Right hindlimb (tissue), 1 donor: ENCODE results near the gene CHTOP.
"Not testable (repeated sequence)": the region's sequence is repeated elsewhere in the genome, so short reads cannot be mapped to it uniquely, and the experiment has no call there.

Experiments used
- DNase-seq: peaks from one replicate; pipeline ENCODE4 v3.0.0-alpha.2; 2018

Gene CHTOP

GRCh38 chr1:153635872-153636271 is 2.0 kb downstream of the CHTOP start:
- no peak for DNase-seq

DNA sequence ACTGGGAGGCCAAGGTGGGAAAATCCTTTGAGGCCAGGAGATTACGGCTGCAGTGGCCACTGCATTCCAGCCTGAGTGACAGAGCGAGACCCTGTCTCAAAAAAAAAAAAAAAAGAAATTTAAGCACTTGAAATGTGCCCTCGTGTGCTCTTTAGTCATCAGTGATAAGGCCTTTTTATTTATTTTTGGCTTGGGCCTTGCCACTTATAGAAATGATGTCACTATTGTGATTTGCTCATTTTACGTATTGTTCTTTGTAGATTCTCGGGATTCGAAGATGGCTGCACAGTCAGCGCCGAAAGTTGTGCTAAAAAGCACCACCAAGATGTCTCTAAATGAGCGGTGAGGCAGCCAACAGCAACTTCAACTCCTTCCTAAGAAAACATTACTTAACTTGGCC is 2.4 kb downstream of the CHTOP start:
- DNase-seq, result no peak

GRCh38 chr1:153638261-153638660 is 4.4 kb downstream of the CHTOP start:
- no peak for DNase-seq

DNA sequence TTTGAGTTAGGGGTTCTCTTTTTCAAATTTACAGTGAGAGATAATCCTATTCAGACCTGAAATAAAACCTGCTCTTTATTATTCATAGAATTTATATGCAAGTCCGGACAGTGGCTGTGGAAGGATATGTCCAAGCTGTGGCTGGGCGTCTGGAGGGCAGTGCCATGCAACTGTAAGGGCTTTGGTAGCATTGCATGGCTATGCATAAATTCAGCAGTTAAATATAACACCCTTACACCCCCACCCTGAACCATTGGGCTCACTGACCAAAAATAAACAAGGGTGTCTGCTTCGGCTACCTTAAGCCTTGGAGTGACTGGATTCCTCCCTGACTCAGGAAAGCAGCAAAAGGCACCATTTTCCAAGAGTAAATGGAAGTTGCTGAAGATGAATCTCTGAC is 5.4 kb downstream of the CHTOP start:
- no peak for DNase-seq

DNA sequence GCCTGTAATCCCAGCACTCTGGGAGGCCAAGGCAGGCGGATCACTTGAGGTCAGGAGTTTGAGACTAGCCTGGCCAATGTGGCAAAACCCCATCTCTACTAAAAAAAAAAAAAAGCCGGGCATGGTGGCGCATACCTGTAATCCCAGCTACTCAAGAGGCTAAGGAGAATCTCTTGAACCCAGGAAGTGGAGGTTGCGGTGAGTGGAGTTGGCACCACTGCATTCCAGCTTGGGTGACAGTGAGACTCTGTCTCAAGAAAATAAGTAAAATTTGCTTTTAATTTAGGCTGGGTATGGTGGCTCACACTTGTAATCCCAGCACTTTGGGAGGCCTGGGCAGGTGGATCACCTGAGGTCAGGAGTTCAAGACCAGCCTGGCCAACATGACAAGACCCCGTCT is 6.3 kb downstream of the CHTOP start:
- DNase-seq, result not testable (repeated sequence)

- no peak for DNase-seq
Observed at GRCh38 chr1:153640861-153641260, 7.0 kb downstream of the CHTOP start.

GRCh38 chr1:153642161-153642560 is 8.3 kb downstream of the CHTOP start:
- no peak for DNase-seq

DNA sequence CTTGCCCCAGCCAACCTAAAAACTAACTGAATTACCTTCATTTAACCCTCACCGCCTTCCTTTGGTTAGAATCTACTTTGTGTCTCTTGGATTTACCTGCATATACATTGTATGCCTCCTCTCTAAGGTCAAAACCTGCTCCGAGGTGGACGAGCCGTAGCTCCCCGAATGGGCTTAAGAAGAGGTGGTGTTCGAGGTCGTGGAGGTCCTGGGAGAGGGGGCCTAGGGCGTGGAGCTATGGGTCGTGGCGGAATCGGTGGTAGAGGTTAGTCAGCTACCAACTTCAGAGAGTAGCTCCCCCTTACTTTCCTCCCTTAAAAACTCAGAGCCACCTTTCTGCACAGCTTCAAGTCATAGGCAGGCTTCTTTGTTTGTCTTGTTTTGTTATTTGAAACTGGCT is 9.2 kb downstream of the CHTOP start:
- no peak for DNase-seq

- no peak for DNase-seq
Observed at GRCh38 chr1:153643816-153644215, 9.9 kb downstream of the CHTOP start.

- DNase-seq, result no peak
Observed at GRCh38 chr1:153646672-153647345, 12.9 kb downstream of the CHTOP start.

DNA sequence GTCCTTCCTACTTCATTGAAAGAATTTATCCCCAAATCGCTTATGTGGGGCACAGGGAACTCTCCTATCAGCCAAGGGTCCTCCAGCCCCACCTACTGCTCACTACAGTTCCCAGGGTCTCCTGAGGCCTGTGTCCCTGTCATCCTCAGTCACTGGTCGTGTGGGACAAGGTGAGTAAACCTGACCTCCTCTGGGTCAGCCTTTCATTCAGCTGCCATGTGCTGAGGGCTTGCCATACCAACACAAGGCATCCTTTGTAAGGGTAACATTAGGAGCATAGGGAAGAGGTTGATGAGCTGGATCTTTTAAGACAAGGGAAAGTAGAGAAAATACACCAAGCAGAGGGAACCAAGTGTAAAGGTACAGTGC is 13.5 kb downstream of the CHTOP start:
- no peak for DNase-seq

DNA sequence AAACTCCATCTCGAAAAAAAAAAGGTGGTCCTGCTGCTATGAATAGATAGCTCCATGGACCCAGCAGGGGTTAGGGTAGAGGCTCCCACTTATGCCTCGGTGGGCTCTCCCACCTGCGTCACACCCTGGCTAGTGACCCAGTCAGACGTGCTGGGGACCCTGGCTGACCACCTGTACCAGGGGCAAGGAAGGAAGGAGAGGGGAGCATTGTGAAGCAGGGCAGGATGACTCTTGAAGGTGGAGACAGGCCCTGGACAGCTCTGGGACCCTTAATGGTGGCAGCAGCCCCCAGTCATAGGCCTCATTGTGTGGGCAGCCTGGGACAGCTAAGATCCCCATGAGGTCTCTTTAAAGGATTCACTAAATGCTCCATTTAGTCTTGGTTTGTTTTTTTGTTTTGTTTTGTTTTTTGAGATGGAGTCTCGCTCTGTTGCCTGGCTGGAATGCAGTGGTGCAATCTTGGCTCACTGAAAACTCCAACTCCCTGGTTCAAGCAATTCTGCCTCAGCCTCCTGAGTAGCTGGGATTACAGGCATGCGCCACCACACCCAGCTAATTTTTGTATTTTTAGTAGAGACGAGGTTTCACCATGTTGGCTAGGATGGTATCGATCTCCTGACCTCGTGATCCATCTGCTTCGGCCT is 14.3 kb downstream of the CHTOP start:
- DNase-seq, result no peak

GRCh38 chr1:153649137-153649862 is 15.4 kb downstream of the CHTOP start:
- no peak for DNase-seq

- peak; percentile 78 for DNase-seq
Observed at GRCh38 chr1:153649863-153650235, 16.0 kb downstream of the CHTOP start.

DNA sequence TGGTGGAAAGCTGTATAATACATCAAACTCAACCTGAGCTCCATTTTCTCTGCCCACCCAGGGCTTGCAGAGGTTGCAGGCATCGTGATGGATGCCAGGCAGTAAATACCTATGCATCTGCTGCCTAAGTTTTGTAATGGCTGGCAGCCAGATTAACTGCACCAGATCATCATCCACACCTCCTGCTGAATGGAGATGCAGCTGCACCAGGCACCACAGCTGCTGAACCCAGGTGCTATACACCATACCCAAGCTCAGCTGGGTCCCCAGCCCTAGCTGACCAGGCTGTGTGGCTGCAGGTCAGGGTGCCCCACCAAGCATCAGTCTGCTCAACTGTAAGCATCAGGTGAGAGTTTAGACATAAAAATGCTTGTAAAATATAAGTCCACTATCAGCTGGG is 17.9 kb downstream of the CHTOP start:
- DNase-seq, result no peak

DNA sequence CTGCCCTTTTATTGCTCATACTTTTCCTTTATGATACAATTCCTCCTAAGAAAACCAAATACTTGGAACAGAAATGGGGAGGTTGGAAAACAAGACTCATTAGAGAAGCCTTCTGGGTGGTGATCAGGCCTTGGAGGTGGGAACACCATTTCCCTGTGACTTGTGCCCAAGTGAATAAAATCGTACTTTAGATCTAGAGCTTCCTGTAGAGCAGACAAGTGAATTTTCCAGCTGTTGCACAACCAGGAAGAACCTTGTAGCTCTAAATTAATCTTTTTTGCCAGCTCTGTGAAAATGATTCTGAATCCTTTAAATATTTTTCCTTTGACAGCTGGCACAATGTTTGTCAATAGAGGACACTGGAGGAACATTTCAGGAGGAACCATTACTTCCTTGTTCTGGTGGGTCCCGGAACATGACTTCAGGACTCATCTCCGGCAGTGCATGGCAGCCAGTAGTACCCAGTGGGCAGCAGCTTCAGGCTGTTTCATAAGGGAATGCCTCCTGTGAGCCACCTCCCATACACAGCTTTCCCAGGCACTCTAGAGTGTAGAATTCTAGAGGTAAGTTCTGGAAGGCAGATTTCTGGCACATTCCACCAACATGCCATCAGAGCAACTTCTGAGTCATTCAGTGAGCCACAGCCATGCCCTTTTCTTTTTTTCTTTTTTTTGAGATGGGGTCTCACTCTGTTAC is 19.1 kb downstream of the CHTOP start:
- no peak for DNase-seq

DNA sequence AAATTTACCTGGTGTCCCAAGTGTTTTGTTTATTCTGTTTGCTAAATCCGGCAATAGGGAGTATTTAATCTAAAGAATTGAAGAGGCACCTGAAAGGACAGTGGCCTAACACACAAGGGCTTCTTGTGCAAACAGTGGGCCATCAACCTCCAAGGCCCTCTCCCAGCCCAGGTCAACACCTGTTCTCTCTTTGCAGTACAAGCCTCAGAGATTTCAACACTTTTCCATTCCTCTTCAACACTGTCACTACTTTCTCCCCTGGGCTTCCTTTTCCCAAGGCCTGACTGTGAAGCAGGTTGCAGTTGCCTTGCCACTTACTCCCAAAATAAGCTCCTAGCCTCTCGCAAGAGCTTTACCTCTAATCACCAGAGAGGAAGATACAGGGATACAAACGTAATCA is 21.5 kb downstream of the CHTOP start:
- DNase-seq, result no peak

DNA sequence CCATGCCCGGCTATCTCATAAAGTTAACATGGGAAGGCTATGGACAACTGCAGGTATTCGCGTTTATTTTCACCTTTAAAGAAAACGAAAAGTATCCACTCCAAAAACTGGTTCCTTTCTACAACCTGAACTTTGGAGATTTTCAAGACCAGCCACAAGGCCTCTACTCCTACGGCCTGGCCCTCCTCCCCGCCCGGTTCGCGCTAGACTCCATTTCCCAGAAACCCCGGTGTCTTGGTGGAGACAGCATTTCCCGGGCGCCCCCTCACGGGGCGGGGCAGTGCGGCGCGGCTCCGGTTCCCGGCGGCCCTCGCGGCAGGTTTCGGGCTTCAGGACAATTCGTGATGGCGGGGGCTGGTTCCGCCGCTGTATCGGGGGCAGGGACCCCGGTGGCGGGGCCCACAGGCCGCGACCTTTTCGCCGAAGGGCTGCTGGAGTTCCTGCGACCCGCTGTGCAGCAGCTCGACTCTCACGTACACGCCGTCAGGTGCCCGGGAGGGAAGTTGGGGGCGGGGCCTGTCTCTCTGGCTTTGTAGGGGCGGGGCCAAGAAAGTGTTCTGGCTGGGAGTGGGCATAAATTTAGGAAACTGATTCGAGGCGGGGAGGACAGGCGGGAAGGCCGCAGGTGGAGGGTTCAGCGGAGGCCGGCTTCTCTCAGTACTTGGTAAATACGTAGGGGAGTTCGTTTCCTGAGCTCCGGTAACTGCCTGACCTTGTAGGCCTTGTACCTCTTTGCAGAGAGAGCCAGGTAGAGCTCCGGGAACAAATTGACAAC is 24.7 kb downstream of the CHTOP start, which contains the start of gene SNAPIN:
TSS of gene SNAPIN (plus strand) at position 304 of the 775 bp plus-strand sequence. CDS start at position 345, 41 bp downstream.
- peak; percentile 97 for DNase-seq

- DNase-seq, result no peak
Observed at GRCh38 chr1:153659175-153659534, 25.3 kb downstream of the CHTOP start.

- DNase-seq, result no peak
Observed at GRCh38 chr1:153659656-153660055, 25.8 kb downstream of the CHTOP start.

GRCh38 chr1:153661111-153661708 is 27.3 kb downstream of the CHTOP start:
- no peak for DNase-seq

GRCh38 chr1:153662269-153662668 is 28.4 kb downstream of the CHTOP start:
- DNase-seq, result no peak
